Muscle of leg (tissue), 11 donors: Measurements from ENCODE around the gene NKX6-2. TPM values are rescaled to one million over a fixed set of nuclear protein-coding genes. Genes with fewer than 3 reads are reported as not detected.
"Not testable (repeated sequence)": the region's sequence is repeated elsewhere in the genome, so short reads cannot be mapped to it uniquely, and the experiment has no call there.

ENCODE experiments used
- DNase-seq: peaks from one replicate; pipeline ENCODE4 v3.0.0; 2013
- H3K27ac ChIP-seq: one replicate; pipeline ENCODE4 v1.5.1; 2013; ENCODE audit warnings: mild to moderate bottlenecking, low read length, control low read depth
- H3K27me3 ChIP-seq: one replicate; pipeline ENCODE4 v1.6.1; 2013; ENCODE audit warnings: low read length; ENCODE audit not compliant: control insufficient read depth, insufficient read depth
- H3K36me3 ChIP-seq: one replicate; pipeline ENCODE4 v1.6.1; 2013; ENCODE audit warnings: low read length; ENCODE audit not compliant: control insufficient read depth, insufficient read depth
- H3K4me1 ChIP-seq: one replicate; pipeline ENCODE4 v1.6.1; 2013; ENCODE audit warnings: low read length; ENCODE audit not compliant: control insufficient read depth, insufficient read depth
- H3K4me3 ChIP-seq: one replicate; pipeline ENCODE4 v1.5.1; 2013; ENCODE audit warnings: low read length, control low read depth
- H3K9me3 ChIP-seq: replicated peaks from 2 replicates; pipeline ENCODE4 v1.6.1; 2013; ENCODE audit warnings: low read depth, low read length; ENCODE audit not compliant: control insufficient read depth
- WGBS: methylation state at CpG from one replicate; pipeline ENCODE4 v1.1.5; 2013; ENCODE audit warnings: missing lambda C conversion rate; ENCODE audit not compliant: insufficient coverage; 5-methylcytosine and 5-hydroxymethylcytosine counted together
- polyA plus RNA-seq, 8 donors: library from polyadenylated mRNA; unstranded; fragments of 120-200 nt; gene quantifications; one replicate each; pipeline versions ENCODE4 v1.2.1 to v1.2.3, GENCODE V29; 2013; ENCODE audit warnings: inconsistent platforms in 1 of 8, low replicate concordance in 1 of 8; ENCODE audit not compliant: insufficient read length in 8 of 8, insufficient read depth in 1 of 8
- total RNA-seq: library from RNA; stranded (reverse); fragments of 120-200 nt; gene quantifications from one replicate; pipeline ENCODE4 v1.2.4, GENCODE V29; 2013

NKX6-2 gene
- total and polyA plus RNA-seq, 9 donors, result 4.6 to 15.5 (median 7.0) TPM; not detected in 1

DNA sequence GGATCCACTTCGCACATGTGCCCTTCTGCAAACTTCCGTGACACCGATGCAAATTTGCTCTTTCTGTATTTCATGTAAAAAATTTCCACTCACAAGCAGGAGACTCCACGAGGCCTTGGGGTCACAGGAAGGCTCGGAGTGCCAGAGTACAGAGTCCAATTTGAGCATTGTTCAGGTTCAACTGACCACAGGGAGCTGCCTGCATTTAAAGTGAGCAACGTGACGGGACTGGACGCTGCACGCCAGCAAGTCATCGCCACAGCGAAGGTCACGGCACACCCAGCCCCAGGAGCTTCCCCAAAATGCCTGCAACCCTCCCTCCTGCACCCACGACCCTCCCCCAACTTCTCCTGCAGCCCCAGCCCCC lies 41.5 kb upstream of the NKX6-2 start:
- no peaks in the 10 kb centered on the region for H3K9me3 ChIP-seq
- H3K27ac ChIP-seq, result no peak overlapping the region
- 76% methylated on average over 13 of the region's 13 CpGs for WGBS
- no peaks in the 10 kb centered on the region for H3K4me1 ChIP-seq
- no peak overlapping the region for H3K4me3 ChIP-seq
- H3K36me3 ChIP-seq, result no peaks in the 10 kb centered on the region
- H3K27me3 ChIP-seq, result peaks cover 16% of the 10 kb centered on the region
- no peak for DNase-seq

DNA sequence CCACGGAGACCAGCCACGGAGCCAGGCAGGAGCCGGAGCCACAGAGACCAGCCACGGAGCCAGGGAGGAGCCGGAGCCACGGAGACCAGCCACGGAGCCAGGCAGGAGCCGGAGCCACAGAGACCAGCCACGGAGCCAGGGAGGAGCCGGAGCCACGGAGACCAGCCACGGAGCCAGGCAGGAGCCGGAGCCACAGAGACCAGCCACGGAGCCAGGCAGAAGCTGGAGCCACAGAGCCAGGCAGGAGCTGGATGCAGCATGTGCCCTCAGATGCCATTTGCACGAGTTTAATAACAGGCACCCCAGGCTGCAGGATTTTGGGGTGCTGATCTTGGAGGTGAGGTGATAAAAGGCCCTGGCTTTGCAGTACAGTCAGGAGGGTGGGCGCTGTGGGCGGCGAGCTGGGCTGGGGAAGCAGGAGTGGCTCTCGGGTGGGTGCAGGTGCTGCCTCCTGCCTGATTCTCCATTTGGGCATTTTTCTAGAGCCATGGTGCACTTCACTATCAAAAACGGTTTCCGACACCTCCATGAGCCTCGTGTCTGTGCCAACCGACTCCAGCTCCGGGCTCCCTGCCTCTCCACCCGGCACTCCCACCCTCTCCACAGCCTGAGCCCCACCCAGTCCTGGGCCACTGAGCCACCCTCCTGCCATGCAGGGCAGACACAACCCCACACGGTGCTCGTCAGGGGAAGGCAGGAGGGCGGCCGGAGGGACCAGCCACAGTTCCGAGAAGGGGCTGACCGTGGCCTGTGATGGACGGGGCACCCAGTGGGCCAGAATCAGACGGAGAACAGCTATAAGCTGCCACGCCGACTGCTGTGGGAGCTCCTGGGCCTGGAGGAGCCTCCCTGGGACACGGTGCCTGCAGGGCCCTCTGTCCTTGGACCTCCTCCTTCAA lies 40.8 kb upstream of the NKX6-2 start:
- H3K27me3 ChIP-seq, result peaks cover 11% of the 10 kb centered on the region
- no peaks in the 10 kb centered on the region for H3K36me3 ChIP-seq
- no peak for DNase-seq
- WGBS, result 89% methylated on average over 26 of the region's 36 CpGs
- H3K4me1 ChIP-seq, result no peaks in the 10 kb centered on the region
- no peak overlapping the region for H3K27ac ChIP-seq
- H3K4me3 ChIP-seq, result no peak overlapping the region
- H3K9me3 ChIP-seq, result no peaks in the 10 kb centered on the region

- not testable (repeated sequence) for H3K27ac ChIP-seq, H3K9me3 ChIP-seq, H3K27me3 ChIP-seq, H3K4me3 ChIP-seq, H3K4me1 ChIP-seq, DNase-seq, H3K36me3 ChIP-seq
- 92% methylated on average over 28 of the region's 34 CpGs for WGBS
Measured at GRCh38 chr10:132825783-132826523, 40.0 kb upstream of the NKX6-2 start.

DNA sequence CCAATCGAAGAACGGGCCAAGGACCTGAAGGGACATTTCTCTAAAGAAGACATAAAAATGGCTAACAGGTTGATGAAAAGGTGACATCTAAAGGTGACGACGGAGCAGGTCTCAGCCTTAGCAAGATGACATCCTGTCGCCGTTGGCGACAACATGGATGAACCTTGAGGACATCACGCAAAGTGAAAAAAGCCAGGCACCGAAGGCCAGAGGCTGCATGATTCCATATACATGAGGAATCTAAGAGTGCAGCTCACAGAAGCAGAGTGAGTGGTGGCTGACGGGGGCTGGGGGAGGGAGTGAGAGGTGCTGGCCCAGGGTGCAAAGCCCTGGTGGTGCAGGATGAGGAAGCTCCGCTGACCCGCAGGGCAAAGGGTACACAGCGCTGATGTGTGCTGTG lies 34.1 kb upstream of the NKX6-2 start:
- no peak overlapping the region for H3K4me3 ChIP-seq
- WGBS, result 90% methylated on average over 12 of the region's 13 CpGs
- H3K27ac ChIP-seq, result no peak overlapping the region
- H3K27me3 ChIP-seq, result peaks cover 12% of the 10 kb centered on the region
- no peaks in the 10 kb centered on the region for H3K36me3 ChIP-seq
- H3K4me1 ChIP-seq, result no peaks in the 10 kb centered on the region
- no peaks in the 10 kb centered on the region for H3K9me3 ChIP-seq
- DNase-seq, result no peak

GRCh38 chr10:132817701-132818211 lies 31.8 kb upstream of the NKX6-2 start:
- no peak overlapping the region for H3K27ac ChIP-seq
- WGBS, result 77% methylated on average over 24 of the region's 29 CpGs
- peaks cover 15% of the 10 kb centered on the region for H3K27me3 ChIP-seq
- no peaks in the 10 kb centered on the region for H3K4me1 ChIP-seq
- H3K4me3 ChIP-seq, result no peak overlapping the region
- no peaks in the 10 kb centered on the region for H3K9me3 ChIP-seq
- DNase-seq, result no peak
- no peaks in the 10 kb centered on the region for H3K36me3 ChIP-seq

GRCh38 chr10:132816718-132817117 lies 30.8 kb upstream of the NKX6-2 start:
- Histone ChIP-seq H3K4me3 (no peak overlapping the region), H3K4me1 (no peaks in the 10 kb centered on the region), H3K27me3 (peaks cover 15% of the 10 kb centered on the region), H3K9me3 (no peaks in the 10 kb centered on the region), H3K27ac (no peak overlapping the region), H3K36me3 (no peaks in the 10 kb centered on the region)
- no peak for DNase-seq
- 62% methylated on average over 8 of the region's 12 CpGs for WGBS

- H3K4me1 ChIP-seq, result no peaks in the 10 kb centered on the region
- H3K27ac ChIP-seq, result no peak overlapping the region
- no peaks in the 10 kb centered on the region for H3K36me3 ChIP-seq
- H3K4me3 ChIP-seq, result no peak overlapping the region
- H3K27me3 ChIP-seq, result peaks cover 18% of the 10 kb centered on the region
- H3K9me3 ChIP-seq, result no peaks in the 10 kb centered on the region
- 72% methylated on average over 17 of the region's 18 CpGs for WGBS
- no peak for DNase-seq
Measured at GRCh38 chr10:132815168-132815857, 29.4 kb upstream of the NKX6-2 start.

DNA sequence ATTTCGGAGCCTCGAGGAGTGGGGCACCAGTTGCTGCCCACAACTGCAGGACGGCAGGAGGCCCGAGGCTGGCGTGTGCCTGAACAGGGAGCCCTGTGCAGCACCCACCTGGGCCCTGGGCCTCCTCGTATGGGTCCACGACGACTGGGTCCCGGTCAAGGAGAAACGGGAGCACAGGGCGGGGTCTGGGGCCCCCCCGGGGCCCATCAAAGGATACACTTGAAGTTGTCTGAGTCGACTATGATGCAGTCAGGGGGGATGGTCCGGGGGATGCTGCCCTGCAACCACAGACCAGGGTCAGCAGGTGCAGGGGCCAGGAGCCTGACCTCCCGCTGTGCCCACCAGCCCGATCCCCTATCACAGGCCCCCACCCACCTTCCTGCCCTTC lies 28.5 kb upstream of the NKX6-2 start:
- Histone ChIP-seq H3K4me3 (no peak overlapping the region), H3K4me1 (no peaks in the 10 kb centered on the region), H3K36me3 (no peaks in the 10 kb centered on the region), H3K9me3 (no peaks in the 10 kb centered on the region), H3K27ac (no peak overlapping the region), H3K27me3 (peaks cover 24% of the 10 kb centered on the region)
- no peak for DNase-seq
- 76% methylated on average over 16 of the region's 16 CpGs for WGBS

DNA sequence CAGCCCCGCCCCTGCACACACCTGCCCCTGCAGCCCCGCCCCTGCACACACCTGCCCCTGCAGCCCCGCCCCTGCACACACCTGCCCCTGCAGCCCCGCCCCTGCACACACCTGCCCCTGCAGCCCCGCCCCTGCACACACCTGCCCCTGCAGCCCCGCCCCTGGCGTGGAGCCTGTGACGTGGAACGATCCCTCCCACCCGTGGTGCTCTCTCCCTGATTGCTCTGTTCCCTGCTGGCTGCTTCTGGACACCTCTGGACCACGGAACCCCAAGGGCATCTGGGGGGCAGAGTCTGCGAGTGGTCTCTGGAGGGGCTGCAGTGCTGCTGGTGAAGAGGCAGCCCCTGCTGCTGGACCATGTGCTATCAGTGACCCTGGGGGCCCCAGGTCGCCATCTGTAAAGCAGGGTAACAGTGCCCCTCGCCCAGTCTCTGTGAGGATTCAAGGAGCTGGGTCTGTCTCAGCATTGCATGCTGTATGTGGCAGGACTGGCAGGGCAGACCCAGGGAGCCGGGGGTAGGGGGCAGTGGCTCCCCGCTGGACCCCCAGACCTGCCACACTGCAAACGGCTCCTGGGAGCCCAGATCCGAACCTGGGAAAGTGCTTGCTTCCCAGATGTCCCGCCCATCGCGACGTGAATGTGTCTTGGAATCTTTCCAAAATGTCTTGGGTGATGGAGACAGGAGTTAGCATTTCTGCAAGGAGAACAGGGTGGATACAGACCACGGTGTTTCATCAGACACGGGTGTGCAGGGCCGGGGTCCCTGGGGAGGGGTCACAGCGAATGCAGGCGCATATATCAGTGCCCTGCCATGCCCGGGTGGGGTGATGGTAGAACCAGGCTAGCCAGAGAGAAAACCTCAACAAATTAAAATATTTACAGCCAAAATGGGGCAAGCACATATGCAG lies 27.9 kb upstream of the NKX6-2 start:
- H3K27me3 ChIP-seq, result peaks cover 26% of the 10 kb centered on the region

More for the DNA sequence above, 27.9 kb upstream of the NKX6-2 start:
- H3K9me3 ChIP-seq, result no peaks in the 10 kb centered on the region
- H3K27ac ChIP-seq, result no peak overlapping the region
- no peaks in the 10 kb centered on the region for H3K36me3 ChIP-seq
- no peak overlapping the region for H3K4me3 ChIP-seq
- H3K4me1 ChIP-seq, result no peaks in the 10 kb centered on the region
- DNase-seq, result no peak
- 57% methylated on average over 20 of the region's 28 CpGs for WGBS
